SK-N-MC (cell line): ENCODE data around the gene BMAL2.

ENCODE experiments used
- DNase-seq: peaks from one replicate; pipeline ENCODE4 v3.0.0-alpha.2; 2011; ENCODE audit warnings: low read depth, low spot score
- H3K27ac ChIP-seq: fragments of 200-600 bp; sonication (generic); 2 replicates; pipeline ENCODE4 v1.5.1; 2016; ENCODE audit warnings: mixed run types
- H3K36me3 ChIP-seq: fragments of 200-600 bp; sonication (generic); 2 replicates; pipeline ENCODE4 v1.6.1; 2017; ENCODE audit warnings: antibody characterized with exemption, low read length, mixed read lengths; ENCODE audit not compliant: insufficient read depth
- H3K4me3 ChIP-seq: fragments of 200-600 bp; sonication (generic); 2 replicates; pipeline ENCODE4 v1.5.1; 2016
- H3K9ac ChIP-seq: fragments of 200-600 bp; sonication (generic); 2 replicates; pipeline ENCODE4 v1.8.0; 2017; ENCODE audit warnings: mixed run types, mixed read lengths; ENCODE audit not compliant: insufficient read length
- H3K9me3 ChIP-seq: fragments of 200-600 bp; sonication (generic); 2 replicates; pipeline ENCODE4 v1.6.1; 2017; ENCODE audit warnings: low read depth, mild to moderate bottlenecking, antibody characterized with exemption, low read length, moderate library complexity, mixed read lengths
- EZH2 ChIP-seq: fragments of 200-600 bp; sonication (generic); IDR thresholded peaks from one replicate; pipeline ENCODE4 v1.6.1; 2017; ENCODE audit warnings: antibody characterized with exemption
- FOXP2 ChIP-seq: optimal IDR thresholded peaks from 2 replicates; pipeline ENCODE3; 2011; ENCODE audit warnings: mild to moderate bottlenecking, moderate library complexity; ENCODE audit not compliant: insufficient read depth; ENCODE audit errors: extremely low read length, control extremely low read depth
- POLR2AphosphoS5 ChIP-seq: IDR thresholded peaks from 2 replicates; pipeline ENCODE4 v1.6.1; 2012; ENCODE audit warnings: mild to moderate bottlenecking, low read depth, low read length, borderline replicate concordance

Gene BMAL2

GRCh38 chr12:27343255-27344000 is 10.8 kb downstream of the BMAL2 start:
- no peak for DNase-seq
- TF ChIP-seq POLR2AphosphoS5: no peak
- no peak for TF ChIP-seq FOXP2
- TF ChIP-seq EZH2: no peak
- Histone ChIP-seq H3K9me3 (no peaks in the 10 kb centered on the region), H3K36me3 (no peaks in the 10 kb centered on the region), H3K9ac (no peak overlapping the region), H3K27ac (no peak overlapping the region), H3K4me3 (no peak overlapping the region)

DNA sequence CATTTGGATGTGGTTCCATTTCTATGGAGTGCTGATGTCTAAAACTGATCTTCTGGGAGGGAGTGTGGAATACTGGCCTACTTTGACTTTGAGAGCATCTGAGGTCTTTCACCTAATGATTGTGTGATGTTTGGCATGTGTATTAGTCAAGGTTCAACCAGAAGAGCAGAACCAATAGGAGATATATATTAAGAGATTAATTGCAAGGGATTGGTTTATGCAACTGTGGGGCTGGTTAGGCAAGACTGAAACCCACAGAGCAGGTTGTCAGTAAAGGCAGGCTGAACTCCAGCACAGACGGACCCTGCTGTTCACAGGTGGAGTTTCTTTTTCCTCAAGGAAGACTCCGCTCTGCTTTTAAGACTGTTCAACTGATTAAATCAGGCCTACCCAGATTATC is 11.6 kb downstream of the BMAL2 start:
- no peaks in the 10 kb centered on the region for H3K36me3 ChIP-seq
- no peak overlapping the region for H3K27ac ChIP-seq
- H3K9me3 ChIP-seq: no peaks in the 10 kb centered on the region
- no peak for DNase-seq
- no peak for TF ChIP-seq FOXP2
- no peak for TF ChIP-seq POLR2AphosphoS5
- no peak for TF ChIP-seq EZH2
- no peak overlapping the region for H3K4me3 ChIP-seq
- no peak overlapping the region for H3K9ac ChIP-seq

DNA sequence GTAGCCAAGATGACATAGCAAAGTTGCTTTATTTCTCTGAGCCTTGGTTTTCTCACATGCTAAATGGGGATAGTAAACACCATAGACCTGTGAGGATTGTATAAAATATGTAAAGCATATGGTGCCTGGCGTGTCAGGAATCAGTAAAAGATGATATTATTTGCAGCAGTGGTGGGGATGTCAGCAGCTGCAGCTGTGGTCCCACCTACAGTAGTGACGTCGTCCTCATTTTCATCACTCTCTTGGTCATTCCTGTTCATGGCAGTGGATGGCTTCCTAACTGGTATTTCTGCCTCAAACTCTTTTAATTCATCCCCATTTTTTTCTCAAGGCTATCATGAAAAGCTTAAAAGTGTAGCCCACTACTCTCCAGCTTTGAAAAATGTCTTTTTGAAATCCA is 12.1 kb downstream of the BMAL2 start:
- no peak overlapping the region for H3K9ac ChIP-seq
- no peak overlapping the region for H3K4me3 ChIP-seq
- no peak overlapping the region for H3K27ac ChIP-seq
- TF ChIP-seq FOXP2 (no peak), EZH2 (no peak), POLR2AphosphoS5 (no peak)
- no peaks in the 10 kb centered on the region for H3K36me3 ChIP-seq
- no peak for DNase-seq
- H3K9me3 ChIP-seq: no peaks in the 10 kb centered on the region

- Histone ChIP-seq H3K9ac (no peak overlapping the region), H3K27ac (no peak overlapping the region), H3K36me3 (no peaks in the 10 kb centered on the region), H3K9me3 (no peaks in the 10 kb centered on the region), H3K4me3 (no peak overlapping the region)
- TF ChIP-seq POLR2AphosphoS5 (no peak), EZH2 (no peak), FOXP2 (no peak)
- no peak for DNase-seq
Measured at GRCh38 chr12:27345376-27345775, 12.7 kb downstream of the BMAL2 start.

GRCh38 chr12:27347779-27348178 is 15.1 kb downstream of the BMAL2 start:
- no peak overlapping the region for H3K9ac ChIP-seq
- H3K4me3 ChIP-seq: no peak overlapping the region
- TF ChIP-seq EZH2 (no peak), POLR2AphosphoS5 (no peak), FOXP2 (no peak)
- H3K27ac ChIP-seq: no peak overlapping the region
- DNase-seq: no peak
- H3K9me3 ChIP-seq: no peaks in the 10 kb centered on the region
- no peaks in the 10 kb centered on the region for H3K36me3 ChIP-seq

DNA sequence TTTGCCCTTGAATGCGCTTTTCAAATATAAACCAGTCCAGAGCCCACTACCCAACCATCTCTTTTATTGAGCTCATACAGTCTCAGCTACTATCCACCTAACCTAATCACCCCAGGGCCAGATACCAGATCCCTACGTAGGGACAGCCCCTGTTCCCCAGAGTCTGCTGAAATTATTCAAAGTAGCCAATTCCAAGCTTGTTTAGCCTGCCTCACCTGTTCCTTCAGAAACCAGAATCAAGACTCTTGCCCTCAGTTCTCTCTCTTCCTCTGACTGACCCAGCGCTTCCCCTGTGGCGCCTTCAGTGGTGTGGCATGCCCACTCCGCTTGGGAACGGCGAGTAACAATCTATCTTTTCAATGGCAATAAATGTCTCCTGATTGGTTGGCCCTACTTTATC is 18.8 kb downstream of the BMAL2 start:
- no peak for DNase-seq
- H3K9me3 ChIP-seq: no peaks in the 10 kb centered on the region
- TF ChIP-seq EZH2 (no peak), FOXP2 (no peak), POLR2AphosphoS5 (no peak)
- H3K9ac ChIP-seq: no peak overlapping the region
- H3K4me3 ChIP-seq: no peak overlapping the region
- no peak overlapping the region for H3K27ac ChIP-seq
- no peaks in the 10 kb centered on the region for H3K36me3 ChIP-seq

GRCh38 chr12:27355486-27355885 is 22.9 kb downstream of the BMAL2 start:
- no peaks in the 10 kb centered on the region for H3K36me3 ChIP-seq
- H3K27ac ChIP-seq: no peak overlapping the region
- no peak overlapping the region for H3K9ac ChIP-seq
- no peak for DNase-seq
- TF ChIP-seq POLR2AphosphoS5 (no peak), EZH2 (no peak), FOXP2 (no peak)
- no peak overlapping the region for H3K4me3 ChIP-seq
- no peaks in the 10 kb centered on the region for H3K9me3 ChIP-seq

- no peak for DNase-seq
- H3K27ac ChIP-seq: no peak overlapping the region
- no peaks in the 10 kb centered on the region for H3K9me3 ChIP-seq
- H3K4me3 ChIP-seq: no peak overlapping the region
- no peak overlapping the region for H3K9ac ChIP-seq
- no peaks in the 10 kb centered on the region for H3K36me3 ChIP-seq
- TF ChIP-seq FOXP2 (no peak), EZH2 (no peak), POLR2AphosphoS5 (no peak)
Measured at GRCh38 chr12:27355979-27356378, 23.3 kb downstream of the BMAL2 start.
